GM12801 (cell line): ENCODE data around the gene DCTN3.

Experiments
- TF ChIP-seq, protein P1 (sequence below): IDR thresholded peaks from one replicate; pipeline ENCODE4 v1.5.1; 2011; ENCODE audit warnings: control low read depth; ENCODE audit not compliant: insufficient read length; ENCODE audit errors: extremely low read depth

Gene DCTN3

GRCh38 chr9:34611251-34611810 is 9.0 kb downstream of the DCTN3 start:
- TF ChIP-seq, protein P1, sequence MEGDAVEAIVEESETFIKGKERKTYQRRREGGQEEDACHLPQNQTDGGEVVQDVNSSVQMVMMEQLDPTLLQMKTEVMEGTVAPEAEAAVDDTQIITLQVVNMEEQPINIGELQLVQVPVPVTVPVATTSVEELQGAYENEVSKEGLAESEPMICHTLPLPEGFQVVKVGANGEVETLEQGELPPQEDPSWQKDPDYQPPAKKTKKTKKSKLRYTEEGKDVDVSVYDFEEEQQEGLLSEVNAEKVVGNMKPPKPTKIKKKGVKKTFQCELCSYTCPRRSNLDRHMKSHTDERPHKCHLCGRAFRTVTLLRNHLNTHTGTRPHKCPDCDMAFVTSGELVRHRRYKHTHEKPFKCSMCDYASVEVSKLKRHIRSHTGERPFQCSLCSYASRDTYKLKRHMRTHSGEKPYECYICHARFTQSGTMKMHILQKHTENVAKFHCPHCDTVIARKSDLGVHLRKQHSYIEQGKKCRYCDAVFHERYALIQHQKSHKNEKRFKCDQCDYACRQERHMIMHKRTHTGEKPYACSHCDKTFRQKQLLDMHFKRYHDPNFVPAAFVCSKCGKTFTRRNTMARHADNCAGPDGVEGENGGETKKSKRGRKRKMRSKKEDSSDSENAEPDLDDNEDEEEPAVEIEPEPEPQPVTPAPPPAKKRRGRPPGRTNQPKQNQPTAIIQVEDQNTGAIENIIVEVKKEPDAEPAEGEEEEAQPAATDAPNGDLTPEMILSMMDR = no peak

DNA sequence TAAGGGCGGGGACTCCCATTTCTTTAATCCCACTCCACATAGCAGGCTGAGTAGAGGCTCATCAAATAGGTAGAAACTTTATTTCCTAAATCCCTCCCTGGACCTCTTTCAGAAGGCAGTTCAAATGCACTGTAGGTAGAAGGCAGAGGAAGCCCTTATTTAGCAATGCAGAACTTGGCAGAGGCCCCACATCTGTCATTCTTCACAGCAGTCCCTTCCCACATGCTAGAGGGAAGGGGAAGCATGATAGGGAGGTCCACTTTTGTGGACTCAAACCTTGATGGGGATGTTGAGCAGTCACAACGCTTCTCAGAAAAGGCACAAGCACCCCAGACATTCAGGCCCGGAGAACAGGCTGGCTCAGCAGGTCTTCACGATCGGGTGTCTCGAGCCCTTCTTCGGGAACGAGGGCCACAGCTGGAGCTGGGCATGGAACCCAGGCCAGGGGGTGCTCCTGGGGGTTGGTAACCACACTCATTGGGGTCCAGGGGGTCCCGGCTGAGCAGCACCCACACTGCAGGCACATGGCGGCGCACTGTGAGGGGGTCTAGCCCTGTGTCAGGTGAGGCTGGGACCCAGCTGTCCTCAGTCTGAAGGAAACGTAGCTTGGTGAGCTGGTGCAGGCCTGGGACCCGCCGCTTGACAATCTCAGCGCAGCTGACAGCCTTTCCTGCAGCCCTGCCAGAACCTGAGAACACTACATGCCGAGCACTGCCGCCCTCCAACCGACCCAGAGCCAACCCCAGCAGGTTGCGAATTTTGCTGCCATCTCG is 9.7 kb downstream of the DCTN3 start:
- TF ChIP-seq, protein P1 = no peak

- TF ChIP-seq, protein P1 = no peak
Observed at GRCh38 chr9:34607331-34607730, 13.0 kb downstream of the DCTN3 start.

DNA sequence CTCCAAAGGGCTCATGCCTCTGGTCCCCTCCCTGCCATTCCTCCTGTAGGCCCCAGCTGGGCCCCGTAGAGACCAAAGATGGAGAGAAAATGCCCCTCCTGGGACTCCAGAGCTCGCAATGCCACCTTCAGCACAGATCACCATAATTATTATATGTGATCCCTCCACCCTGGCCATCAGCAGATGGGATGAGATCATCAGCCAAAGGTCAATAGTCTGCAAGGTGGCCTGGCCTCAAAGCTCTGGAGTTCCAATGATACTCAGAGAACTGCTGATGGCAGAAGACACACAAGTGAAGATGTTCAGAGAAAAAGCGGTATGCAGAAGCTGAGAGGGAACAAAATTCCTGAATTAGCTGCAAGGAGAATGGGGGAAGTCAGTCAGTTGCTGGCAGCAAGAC is 13.4 kb downstream of the DCTN3 start:
- TF ChIP-seq, protein P1 = no peak

DNA sequence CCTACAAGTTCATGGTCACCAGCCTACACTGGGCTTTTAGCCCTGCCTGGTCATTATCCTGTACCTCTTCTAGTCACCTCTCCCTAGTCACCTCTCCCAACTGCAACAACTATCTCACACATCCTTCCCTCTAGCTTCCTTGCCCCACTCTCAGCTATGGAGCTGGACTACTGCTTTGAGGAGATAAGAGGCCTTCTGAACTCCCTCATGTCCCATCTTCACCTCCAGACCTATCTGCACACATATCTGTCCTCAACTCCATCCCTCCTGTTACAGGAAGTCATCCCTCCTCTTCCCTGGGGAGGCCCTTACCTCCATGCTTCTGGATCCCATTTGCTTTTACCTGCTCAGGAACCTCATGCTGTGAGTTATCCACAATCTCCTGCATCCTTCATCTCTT is 14.1 kb downstream of the DCTN3 start:
- TF ChIP-seq, protein P1 = no peak

DNA sequence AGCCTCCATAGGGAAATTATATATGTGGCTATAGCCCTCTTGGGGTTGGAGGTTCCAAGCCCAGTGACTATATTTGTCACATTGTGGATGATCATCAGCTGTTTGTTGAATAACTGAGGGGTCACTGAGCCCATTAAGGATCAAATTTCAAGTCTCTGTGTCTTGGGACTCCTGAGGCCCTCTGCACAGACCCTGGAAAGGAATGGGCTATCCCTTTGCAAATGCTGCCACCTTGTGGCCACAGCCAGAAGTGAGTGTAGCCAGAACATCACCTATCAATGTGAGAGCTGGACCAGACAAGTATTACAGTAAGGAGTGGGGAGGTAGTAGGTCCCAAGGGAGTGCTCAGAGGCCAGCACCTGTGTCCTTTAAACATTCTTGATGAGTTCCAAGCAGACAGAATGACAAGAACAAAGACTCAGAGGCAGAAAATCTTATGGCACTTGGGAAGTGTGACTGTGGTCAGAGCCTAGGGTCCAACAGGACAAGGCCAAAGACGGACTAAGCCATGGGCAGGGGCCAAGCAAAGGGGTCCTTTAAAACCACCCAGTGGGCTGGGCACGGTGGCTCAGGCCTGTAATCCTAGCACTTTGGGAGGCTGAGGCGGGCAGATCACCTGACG is 16.6 kb downstream of the DCTN3 start:
- TF ChIP-seq, protein P1 = peak; percentile 23

DNA sequence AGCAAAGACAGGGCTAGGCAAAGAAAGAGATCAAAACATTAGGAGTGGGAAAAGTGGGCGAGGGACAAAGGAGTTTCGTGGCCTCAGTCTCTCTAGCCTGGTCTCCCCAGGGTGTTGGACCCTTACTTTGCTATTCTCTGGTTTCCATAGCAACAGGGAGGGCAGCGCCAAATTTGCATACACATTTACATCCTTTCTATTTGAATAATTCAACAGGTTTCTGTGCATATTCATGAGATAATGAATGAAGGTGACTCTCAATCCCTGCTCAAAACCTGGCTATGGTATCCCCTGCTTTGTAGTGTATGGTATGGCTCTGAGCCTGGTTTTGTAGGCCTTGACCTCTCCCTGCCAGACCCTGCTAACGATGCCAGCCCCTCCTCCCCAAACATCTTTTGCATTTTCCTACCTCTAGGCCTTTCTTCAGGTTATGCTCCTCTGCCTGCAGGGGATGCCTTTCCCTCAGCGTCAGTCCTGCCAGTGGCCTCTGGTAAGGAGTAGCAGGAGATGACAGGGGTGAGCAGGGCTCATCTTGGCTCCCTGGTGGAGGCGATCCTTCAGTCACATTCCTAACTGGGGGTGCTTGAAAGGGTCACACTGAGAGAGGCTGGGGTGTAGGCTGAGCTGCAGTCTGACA is 18.2 kb downstream of the DCTN3 start:
- TF ChIP-seq, protein P1 = no peak
